HEK293 (cell line): ENCODE data around the gene ZNF37A.
"Not testable (repeated sequence)": the region's sequence is repeated elsewhere in the genome, so short reads cannot be mapped to it uniquely, and the experiment has no call there.

ENCODE experiments used
- CTCF ChIA-PET: fragments of 350-600 bp; formaldehyde crosslinking; extraction: SDS; loops from one replicate; lab custom pipeline; 2021; ENCODE audit warnings: antibody characterized with exemption; lab: Yijun Ruan, JAX
- POLR2A ChIA-PET: fragments of 300-600 bp; formaldehyde crosslinking; extraction: SDS; loops from one replicate; lab custom pipeline; 2020; ENCODE audit warnings: antibody characterized with exemption, inconsistent platforms; lab: Yijun Ruan, JAX
- H3K27ac ChIP-seq: fragments of 200-500 bp; sonication (Bioruptor generic); 2 replicates; pipeline ENCODE4 v1.5.1; 2014; ENCODE audit warnings: low read depth, low read length, control low read depth, inconsistent platforms; ENCODE audit errors: extremely low read depth
- H3K36me3 ChIP-seq, 2 experiments: fragments of 200-500 bp in 1 of 2; sonication (Bioruptor generic) in 1 of 2; 1 replicate in 1 of 2; 2 replicates in 1 of 2; pipeline ENCODE4 v1.5.1; 2014 to 2017; ENCODE audit warnings: inconsistent platforms in 2 of 2, low read length in 2 of 2; ENCODE audit not compliant: control insufficient read depth in 2 of 2, insufficient read depth in 1 of 2
- H3K4me1 ChIP-seq: fragments of 200-500 bp; sonication (Bioruptor generic); 2 replicates; pipeline ENCODE4 v1.5.1; 2014; ENCODE audit warnings: mild to moderate bottlenecking, low read length, inconsistent platforms; ENCODE audit not compliant: control insufficient read depth, insufficient read depth
- H3K4me3 ChIP-seq: 2 replicates; pipeline ENCODE4 v1.5.1; 2011; ENCODE audit warnings: low read depth, mild to moderate bottlenecking, control low read depth, low read length, moderate library complexity
- H3K9me3 ChIP-seq: fragments of 200-500 bp; sonication (Bioruptor generic); 2 replicates; pipeline ENCODE4 v1.5.1; 2014; ENCODE audit warnings: low read depth, low read length, inconsistent platforms; ENCODE audit not compliant: control insufficient read depth, insufficient read depth
- AEBP2 ChIP-seq: fragments of 450-650 bp; formaldehyde crosslinking; IDR thresholded peaks from 2 replicates; pipeline ENCODE4 v1.5.1; 2016; ENCODE audit warnings: missing biosample characterization, missing genetic modification characterization, borderline replicate concordance
- MZF1 ChIP-seq: fragments of 450-650 bp; formaldehyde crosslinking; IDR thresholded peaks from 2 replicates; pipeline ENCODE4 v1.5.1; 2017; ENCODE audit warnings: missing biosample characterization, missing genetic modification characterization, borderline replicate concordance
- OVOL3 ChIP-seq: fragments of 450-650 bp; formaldehyde crosslinking; IDR thresholded peaks from 2 replicates; pipeline ENCODE4 v1.5.1; 2016; ENCODE audit warnings: missing biosample characterization, missing genetic modification characterization
- SETDB1 ChIP-seq: IDR thresholded peaks from one replicate; pipeline ENCODE4 v1.6.1; 2017; ENCODE audit warnings: mild to moderate bottlenecking, low read length, moderate library complexity, mixed read lengths; ENCODE audit not compliant: insufficient read length
- SP7 ChIP-seq: fragments of 450-650 bp; formaldehyde crosslinking; IDR thresholded peaks from 2 replicates; pipeline ENCODE4 v1.5.1; 2016; ENCODE audit warnings: missing biosample characterization, missing genetic modification characterization
- TRIM28 ChIP-seq: IDR thresholded peaks from 2 replicates; pipeline ENCODE4 v1.6.1; 2011; ENCODE audit warnings: low read length, control low read depth, borderline replicate concordance
- YY1 ChIP-seq: fragments of 450-650 bp; formaldehyde crosslinking; IDR thresholded peaks from 2 replicates; pipeline ENCODE4 v1.5.1; 2018; ENCODE audit warnings: missing biosample characterization, missing genetic modification characterization
- ZBTB20 ChIP-seq: fragments of 450-650 bp; formaldehyde crosslinking; IDR thresholded peaks from 2 replicates; pipeline ENCODE4 v1.5.1; 2016; ENCODE audit warnings: missing biosample characterization, missing genetic modification characterization
- ZBTB48 ChIP-seq: fragments of 450-650 bp; formaldehyde crosslinking; IDR thresholded peaks from 2 replicates; pipeline ENCODE4 v1.5.1; 2016; ENCODE audit warnings: missing biosample characterization, missing genetic modification characterization
- ZBTB8A ChIP-seq: fragments of 450-650 bp; formaldehyde crosslinking; IDR thresholded peaks from 2 replicates; pipeline ENCODE4 v1.5.1; 2016; ENCODE audit warnings: missing biosample characterization, missing genetic modification characterization
- ZFP3 ChIP-seq: fragments of 450-650 bp; formaldehyde crosslinking; IDR thresholded peaks from 2 replicates; pipeline ENCODE4 v1.5.1; 2016; ENCODE audit warnings: low read depth, missing biosample characterization, missing genetic modification characterization
- ZNF10 ChIP-seq: fragments of 450-650 bp; formaldehyde crosslinking; IDR thresholded peaks from 2 replicates; pipeline ENCODE4 v1.5.1; 2017; ENCODE audit warnings: missing biosample characterization, missing genetic modification characterization
- ZNF174 ChIP-seq: fragments of 450-650 bp; formaldehyde crosslinking; IDR thresholded peaks from 2 replicates; pipeline ENCODE4 v1.5.0; 2017; ENCODE audit warnings: missing biosample characterization, mild to moderate bottlenecking, missing genetic modification characterization
- ZNF2 ChIP-seq: fragments of 450-650 bp; formaldehyde crosslinking; IDR thresholded peaks from 2 replicates; pipeline ENCODE4 v1.5.1; 2016; ENCODE audit warnings: missing biosample characterization, missing genetic modification characterization
- ZNF23 ChIP-seq: fragments of 450-650 bp; formaldehyde crosslinking; IDR thresholded peaks from 2 replicates; pipeline ENCODE4 v1.5.1; 2016; ENCODE audit warnings: missing biosample characterization, missing genetic modification characterization, borderline replicate concordance
- ZNF341 ChIP-seq: fragments of 450-650 bp; formaldehyde crosslinking; IDR thresholded peaks from 2 replicates; pipeline ENCODE4; 2016; ENCODE audit warnings: low read depth, missing biosample characterization, missing genetic modification characterization
- ZNF510 ChIP-seq: fragments of 450-650 bp; formaldehyde crosslinking; IDR thresholded peaks from 2 replicates; pipeline ENCODE4 v1.5.1; 2018; ENCODE audit warnings: mild to moderate bottlenecking, missing genetic modification characterization, missing biosample characterization; ENCODE audit not compliant: insufficient replicate concordance
- ZNF529 ChIP-seq: fragments of 450-650 bp; formaldehyde crosslinking; IDR thresholded peaks from 2 replicates; pipeline ENCODE4 v1.5.1; 2017; ENCODE audit warnings: missing genetic modification characterization, missing biosample characterization; ENCODE audit not compliant: insufficient replicate concordance
- ZNF558 ChIP-seq: fragments of 450-650 bp; formaldehyde crosslinking; IDR thresholded peaks from 2 replicates; pipeline ENCODE4 v1.5.1; 2016; ENCODE audit warnings: missing biosample characterization, missing genetic modification characterization
- ZNF571 ChIP-seq: fragments of 450-650 bp; formaldehyde crosslinking; IDR thresholded peaks from 2 replicates; pipeline ENCODE4 v1.5.0; 2017; ENCODE audit warnings: missing biosample characterization, missing genetic modification characterization
- ZNF596 ChIP-seq: fragments of 450-650 bp; IDR thresholded peaks from 2 replicates; pipeline ENCODE4 v1.5.0; 2018; ENCODE audit warnings: missing biosample characterization, mild to moderate bottlenecking, missing genetic modification characterization, moderate library complexity
- ZNF658 ChIP-seq: fragments of 450-650 bp; formaldehyde crosslinking; IDR thresholded peaks from 2 replicates; pipeline ENCODE4; 2016; ENCODE audit warnings: missing biosample characterization, missing genetic modification characterization
- TF ChIP-seq, protein P1 (sequence below): fragments of 450-650 bp; formaldehyde crosslinking; IDR thresholded peaks from 2 replicates; pipeline ENCODE4 v1.5.1; 2016; ENCODE audit warnings: missing biosample characterization, missing genetic modification characterization
- TF ChIP-seq, protein P2 (sequence below): fragments of 450-650 bp; formaldehyde crosslinking; IDR thresholded peaks from 2 replicates; pipeline ENCODE4 v1.5.1; 2016; ENCODE audit warnings: missing biosample characterization, missing genetic modification characterization

Gene ZNF37A

DNA sequence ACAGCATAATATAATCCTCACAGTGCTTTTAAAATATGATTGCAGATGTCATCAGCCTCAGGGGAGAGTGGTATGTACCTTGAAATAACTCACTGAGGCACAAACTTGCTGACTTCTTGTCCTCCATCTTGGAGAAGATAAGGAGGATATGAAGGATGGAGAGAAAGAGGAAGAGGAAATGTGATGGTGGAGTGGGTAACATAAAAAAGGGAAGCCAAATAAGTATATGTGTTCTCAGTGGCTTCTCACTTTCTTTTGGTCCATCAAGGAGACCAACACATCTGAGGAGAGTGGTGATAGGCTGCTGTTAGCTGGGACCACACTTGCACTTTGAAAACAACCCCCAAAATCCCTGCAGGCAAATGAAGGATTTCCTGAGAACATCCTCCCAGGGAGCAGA is 21.6 kb upstream of the ZNF37A start (continued):
- TF ChIP-seq SP7 (tag by site-specific recombination) (no peak), ZNF2 (tag by site-specific recombination) (no peak)

DNA sequence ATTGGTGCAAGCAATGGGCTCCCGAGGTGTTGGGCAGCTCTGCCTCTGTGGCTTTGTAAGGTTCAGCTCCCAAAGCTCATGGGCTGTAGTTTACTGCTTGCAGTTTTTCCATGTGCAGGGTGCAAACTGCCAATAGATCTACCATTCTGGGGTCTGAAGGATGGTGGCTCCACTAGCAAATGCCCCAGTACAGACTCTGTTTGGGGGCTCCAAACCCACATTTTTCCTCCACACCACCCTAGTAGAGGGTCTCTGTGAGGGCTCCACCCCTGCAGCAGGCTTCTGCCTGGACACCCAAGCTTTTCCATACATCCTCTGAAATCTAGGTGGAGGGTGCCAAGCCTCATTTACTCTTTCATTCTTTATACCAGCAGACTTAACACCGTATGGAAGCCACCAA is 17.4 kb upstream of the ZNF37A start:
- Histone ChIP-seq H3K4me3 (no peak overlapping the region), H3K27ac (no peak overlapping the region), H3K4me1 (no peaks in the 10 kb centered on the region), H3K9me3 (no peaks in the 10 kb centered on the region), H3K36me3 (no peaks in the 10 kb centered on the region)
- ChIA-PET POLR2A (no interaction called here), CTCF (no interaction called here)
- TF ChIP-seq SETDB1 (peak; percentile 62), TRIM28 (peak; percentile 75; the same call in 1 of the 2 replicates), ZBTB20 (tag by site-specific recombination) (no peak), YY1 (no peak)

GRCh38 chr10:38093318-38093717 is 819 bp upstream of the ZNF37A start:
- not testable (repeated sequence) for H3K27ac ChIP-seq, H3K4me3 ChIP-seq, H3K9me3 ChIP-seq, H3K4me1 ChIP-seq
- CTCF ChIA-PET, result interaction anchor here (0.7 kb wide), 1 partner anchor 117 kb away, joined by 3 read pairs; no protein-coding TSS in a partner anchor
- peaks cover 22 to 31% of the 10 kb centered on the region in 2 experiments for H3K36me3 ChIP-seq
- POLR2A ChIA-PET, result interaction anchor here (1.2 kb wide), 1 partner anchor 116 kb away, joined by 5 read pairs; no protein-coding TSS in a partner anchor

DNA sequence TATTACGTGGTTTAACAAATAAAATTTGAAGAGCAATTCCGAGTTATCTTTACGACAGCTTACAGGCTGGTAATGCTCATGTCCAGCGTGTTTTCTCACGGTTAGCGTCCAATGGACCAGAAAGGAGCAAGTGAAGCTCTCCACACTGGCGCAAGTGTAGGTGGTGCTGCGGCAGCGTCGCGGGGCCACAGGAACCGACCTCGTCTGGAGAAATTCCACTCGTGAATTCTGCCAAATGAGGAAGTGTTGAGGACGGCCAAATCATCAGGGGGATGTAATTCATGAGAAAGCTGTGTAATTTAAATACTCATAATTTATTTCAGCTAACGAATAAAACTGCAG is 350 bp upstream of the ZNF37A start:
- no peak overlapping the region for H3K27ac ChIP-seq

GRCh38 chr10:38094927-38095574 is 914 bp downstream of the ZNF37A start:
- Histone ChIP-seq H3K9me3 (no peaks in the 10 kb centered on the region), H3K27ac (no peak overlapping the region), H3K4me1 (no peaks in the 10 kb centered on the region), H3K36me3 (peaks cover 22 to 48% of the 10 kb centered on the region in 2 experiments), H3K4me3 (peak overlapping the region; percentile 72)
- POLR2A ChIA-PET, result interaction anchor here (0.8 kb wide), 1 partner anchor 85 kb away, joined by 3 read pairs; the partner anchor contains the start of gene ZNF33A
- CTCF ChIA-PET, result no interaction called here
- no peak for TF ChIP-seq ZNF10 (tag by site-specific recombination)
- no peak for TF ChIP-seq MZF1 (tag by site-specific recombination)
- no peak for TF ChIP-seq ZNF596 (tag by site-specific recombination)
- no peak for TF ChIP-seq ZNF529 (tag by site-specific recombination)
- TF ChIP-seq ZBTB48 (tag by site-specific recombination), result no peak
- TF ChIP-seq ZFP3 (tag by site-specific recombination), result no peak
- TF ChIP-seq ZNF341 (tag by site-specific recombination), result no peak
- TF ChIP-seq, protein P1, sequence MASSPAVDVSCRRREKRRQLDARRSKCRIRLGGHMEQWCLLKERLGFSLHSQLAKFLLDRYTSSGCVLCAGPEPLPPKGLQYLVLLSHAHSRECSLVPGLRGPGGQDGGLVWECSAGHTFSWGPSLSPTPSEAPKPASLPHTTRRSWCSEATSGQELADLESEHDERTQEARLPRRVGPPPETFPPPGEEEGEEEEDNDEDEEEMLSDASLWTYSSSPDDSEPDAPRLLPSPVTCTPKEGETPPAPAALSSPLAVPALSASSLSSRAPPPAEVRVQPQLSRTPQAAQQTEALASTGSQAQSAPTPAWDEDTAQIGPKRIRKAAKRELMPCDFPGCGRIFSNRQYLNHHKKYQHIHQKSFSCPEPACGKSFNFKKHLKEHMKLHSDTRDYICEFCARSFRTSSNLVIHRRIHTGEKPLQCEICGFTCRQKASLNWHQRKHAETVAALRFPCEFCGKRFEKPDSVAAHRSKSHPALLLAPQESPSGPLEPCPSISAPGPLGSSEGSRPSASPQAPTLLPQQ, result no peak
- no peak for TF ChIP-seq AEBP2 (tag by site-specific recombination)
- no peak for TF ChIP-seq TRIM28
- no peak for TF ChIP-seq ZNF174 (tag by site-specific recombination)

More for the DNA sequence above, 350 bp upstream of the ZNF37A start:
- ChIA-PET CTCF (no interaction called here), POLR2A (interaction anchor here (1.2 kb wide), 1 partner anchor 117 kb away, joined by 5 read pairs; no protein-coding TSS in a partner anchor)
- Histone ChIP-seq H3K4me1 (no peaks in the 10 kb centered on the region; the same call in 1 of the 2 replicates), H3K36me3 (peaks cover 22 to 36% of the 10 kb centered on the region in 2 experiments), H3K4me3 (peak overlapping the region; percentile 72), H3K9me3 (no peaks in the 10 kb centered on the region)
- TF ChIP-seq ZBTB8A (tag by site-specific recombination) (no peak), ZNF571 (no peak), ZNF558 (tag by site-specific recombination) (no peak), OVOL3 (tag by site-specific recombination) (no peak), ZNF510 (no peak), ZNF23 (tag by site-specific recombination) (no peak), ZNF658 (tag by site-specific recombination) (no peak)
- TF ChIP-seq, protein P2, sequence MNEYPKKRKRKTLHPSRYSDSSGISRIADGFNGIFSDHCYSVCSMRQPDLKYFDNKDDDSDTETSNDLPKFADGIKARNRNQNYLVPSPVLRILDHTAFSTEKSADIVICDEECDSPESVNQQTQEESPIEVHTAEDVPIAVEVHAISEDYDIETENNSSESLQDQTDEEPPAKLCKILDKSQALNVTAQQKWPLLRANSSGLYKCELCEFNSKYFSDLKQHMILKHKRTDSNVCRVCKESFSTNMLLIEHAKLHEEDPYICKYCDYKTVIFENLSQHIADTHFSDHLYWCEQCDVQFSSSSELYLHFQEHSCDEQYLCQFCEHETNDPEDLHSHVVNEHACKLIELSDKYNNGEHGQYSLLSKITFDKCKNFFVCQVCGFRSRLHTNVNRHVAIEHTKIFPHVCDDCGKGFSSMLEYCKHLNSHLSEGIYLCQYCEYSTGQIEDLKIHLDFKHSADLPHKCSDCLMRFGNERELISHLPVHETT (tag by site-specific recombination), result no peak
